SK-N-SH treated with all-trans-retinoic acid at 6 μM for 48 hours (cell line): ENCODE results near the gene TPBGL.

ENCODE experiments used
- ATAC-seq: fragments of 200-7000 bp; cut with Tn5 transposase; 3 replicates; pipeline ENCODE4 v1.9.1; 2020; ENCODE audit warnings: mild to moderate bottlenecking, moderate library complexity
- ARNTL ChIP-seq: fragments of 450-650 bp; formaldehyde crosslinking; IDR thresholded peaks from 2 replicates; pipeline ENCODE4 v1.5.0; 2020; ENCODE audit warnings: low read depth, mild to moderate bottlenecking, moderate library complexity, borderline replicate concordance
- BACH2 ChIP-seq: fragments of 250-450 bp; sonication (Bioruptor Pico); IDR thresholded peaks from 2 replicates; pipeline ENCODE4 v1.9.0; 2021; ENCODE audit warnings: mild to moderate bottlenecking, borderline replicate concordance
- CSDC2 ChIP-seq: fragments of 250-450 bp; sonication (Bioruptor Pico); IDR thresholded peaks from 2 replicates; pipeline ENCODE4 v1.5.0; 2020; ENCODE audit warnings: mild to moderate bottlenecking, moderate library complexity
- ESRRG ChIP-seq: fragments of 250-450 bp; sonication (Bioruptor Pico); IDR thresholded peaks from 2 replicates; pipeline ENCODE4 v1.6.1; 2021; ENCODE audit warnings: mild to moderate bottlenecking
- GLIS3 ChIP-seq: fragments of 250-450 bp; sonication (Bioruptor Pico); IDR thresholded peaks from 2 replicates; pipeline ENCODE4 v1.5.0; 2020; ENCODE audit warnings: mild to moderate bottlenecking, moderate library complexity
- ISL1 ChIP-seq: fragments of 250-450 bp; sonication (Bioruptor Pico); IDR thresholded peaks from 2 replicates; pipeline ENCODE4 v2.1.2; 2022; ENCODE audit warnings: mild to moderate bottlenecking, moderate library complexity
- OSR1 ChIP-seq: fragments of 250-450 bp; sonication (Bioruptor Pico); IDR thresholded peaks from 2 replicates; pipeline ENCODE4 v1.8.0; 2022; ENCODE audit warnings: moderate library complexity, mild to moderate bottlenecking, inconsistent platforms
- PPARA ChIP-seq: fragments of 250-450 bp; sonication (Bioruptor Pico); IDR thresholded peaks from 2 replicates; pipeline ENCODE4 v1.5.0; 2020; ENCODE audit warnings: mild to moderate bottlenecking, borderline replicate concordance
- RARB ChIP-seq: fragments of 250-450 bp; sonication (Bioruptor Pico); IDR thresholded peaks from 2 replicates; pipeline ENCODE4 v1.8.0; 2021; ENCODE audit warnings: mild to moderate bottlenecking, moderate library complexity
- SNAI2 ChIP-seq: fragments of 250-450 bp; sonication (Bioruptor Pico); IDR thresholded peaks from 2 replicates; pipeline ENCODE4 v1.5.0; 2020; ENCODE audit warnings: mild to moderate bottlenecking, moderate library complexity
- TCF4 ChIP-seq: fragments of 250-450 bp; sonication (Bioruptor Pico); IDR thresholded peaks from 2 replicates; pipeline ENCODE4 v1.8.0; 2021; ENCODE audit warnings: mild to moderate bottlenecking, moderate library complexity, borderline replicate concordance
- TOX ChIP-seq: fragments of 250-450 bp; sonication (Bioruptor Pico); IDR thresholded peaks from 2 replicates; pipeline ENCODE4 v1.8.0; 2021; ENCODE audit warnings: mild to moderate bottlenecking, moderate library complexity, borderline replicate concordance
- TSHZ2 ChIP-seq: fragments of 250-450 bp; sonication (Bioruptor Pico); IDR thresholded peaks from 2 replicates; pipeline ENCODE4 v1.5.0; 2020; ENCODE audit warnings: mild to moderate bottlenecking, moderate library complexity
- ZC3H10 ChIP-seq: fragments of 250-450 bp; sonication (Bioruptor Pico); IDR thresholded peaks from 2 replicates; pipeline ENCODE4 v1.5.1; 2021; ENCODE audit warnings: mild to moderate bottlenecking, moderate library complexity
- ZFP30 ChIP-seq: fragments of 450-650 bp; formaldehyde crosslinking; IDR thresholded peaks from 2 replicates; pipeline ENCODE4 v1.5.0; 2022; ENCODE audit warnings: mild to moderate bottlenecking, moderate library complexity
- ZNF565 ChIP-seq: fragments of 450-650 bp; formaldehyde crosslinking; conservative IDR thresholded peaks from 2 replicates; pipeline ENCODE4 v1.5.0; 2020; ENCODE audit warnings: low read depth, mild to moderate bottlenecking, moderate library complexity
- ZNF70 ChIP-seq: fragments of 450-650 bp; formaldehyde crosslinking; IDR thresholded peaks from 2 replicates; pipeline ENCODE4 v1.5.0; 2020; ENCODE audit warnings: mild to moderate bottlenecking, moderate library complexity
- ZNF8 ChIP-seq: fragments of 450-650 bp; formaldehyde crosslinking; IDR thresholded peaks from 2 replicates; pipeline ENCODE4 v1.5.0; 2020; ENCODE audit warnings: mild to moderate bottlenecking, moderate library complexity
- TF ChIP-seq, protein P1 (sequence below): fragments of 250-450 bp; sonication (Bioruptor Pico); IDR thresholded peaks from 2 replicates; pipeline ENCODE4 v1.5.1; 2021; ENCODE audit warnings: mild to moderate bottlenecking, moderate library complexity

TPBGL gene, protein sequence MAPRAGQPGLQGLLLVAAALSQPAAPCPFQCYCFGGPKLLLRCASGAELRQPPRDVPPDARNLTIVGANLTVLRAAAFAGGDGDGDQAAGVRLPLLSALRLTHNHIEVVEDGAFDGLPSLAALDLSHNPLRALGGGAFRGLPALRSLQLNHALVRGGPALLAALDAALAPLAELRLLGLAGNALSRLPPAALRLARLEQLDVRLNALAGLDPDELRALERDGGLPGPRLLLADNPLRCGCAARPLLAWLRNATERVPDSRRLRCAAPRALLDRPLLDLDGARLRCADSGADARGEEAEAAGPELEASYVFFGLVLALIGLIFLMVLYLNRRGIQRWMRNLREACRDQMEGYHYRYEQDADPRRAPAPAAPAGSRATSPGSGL

GRCh38 chr11:75240311-75241035 lies at the start of gene TPBGL:
TPBGL (plus strand) TSS chr11:75240774; CDS start chr11:75241050, 276 bp downstream.
- TF ChIP-seq ZNF70 (CRISPR knock-in tag), result no peak
- TF ChIP-seq ZNF8 (CRISPR knock-in tag), result no peak
- no peak for TF ChIP-seq OSR1 (CRISPR knock-in tag)
- no peak for TF ChIP-seq ESRRG
- no peak for TF ChIP-seq ZNF565 (CRISPR knock-in tag)
- TF ChIP-seq ARNTL, result no peak
- TF ChIP-seq TSHZ2 (CRISPR knock-in tag), result no peak
- TF ChIP-seq GLIS3 (CRISPR knock-in tag), result no peak
- TF ChIP-seq ISL1 (CRISPR knock-in tag), result no peak
- TF ChIP-seq PPARA (CRISPR knock-in tag), result no peak
- no peak for TF ChIP-seq ZC3H10 (CRISPR knock-in tag)
- TF ChIP-seq RARB (CRISPR knock-in tag), result no peak
- no peak for TF ChIP-seq SNAI2 (CRISPR knock-in tag)
- TF ChIP-seq, protein P1, sequence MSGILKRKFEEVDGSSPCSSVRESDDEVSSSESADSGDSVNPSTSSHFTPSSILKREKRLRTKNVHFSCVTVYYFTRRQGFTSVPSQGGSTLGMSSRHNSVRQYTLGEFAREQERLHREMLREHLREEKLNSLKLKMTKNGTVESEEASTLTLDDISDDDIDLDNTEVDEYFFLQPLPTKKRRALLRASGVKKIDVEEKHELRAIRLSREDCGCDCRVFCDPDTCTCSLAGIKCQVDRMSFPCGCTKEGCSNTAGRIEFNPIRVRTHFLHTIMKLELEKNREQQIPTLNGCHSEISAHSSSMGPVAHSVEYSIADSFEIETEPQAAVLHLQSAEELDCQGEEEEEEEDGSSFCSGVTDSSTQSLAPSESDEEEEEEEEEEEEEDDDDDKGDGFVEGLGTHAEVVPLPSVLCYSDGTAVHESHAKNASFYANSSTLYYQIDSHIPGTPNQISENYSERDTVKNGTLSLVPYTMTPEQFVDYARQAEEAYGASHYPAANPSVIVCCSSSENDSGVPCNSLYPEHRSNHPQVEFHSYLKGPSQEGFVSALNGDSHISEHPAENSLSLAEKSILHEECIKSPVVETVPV (CRISPR knock-in tag), result no peak
- ATAC-seq, result no peak

- TF ChIP-seq ZFP30 (CRISPR knock-in tag), result no peak
- TF ChIP-seq PPARA (CRISPR knock-in tag), result no peak
- TF ChIP-seq, protein P1 (CRISPR knock-in tag), result no peak
- TF ChIP-seq GLIS3 (CRISPR knock-in tag), result no peak
- no peak for TF ChIP-seq BACH2
- TF ChIP-seq TOX (CRISPR knock-in tag), result no peak
- no peak for TF ChIP-seq TCF4 (CRISPR knock-in tag)
- no peak for TF ChIP-seq TSHZ2 (CRISPR knock-in tag)
- TF ChIP-seq CSDC2 (CRISPR knock-in tag), result no peak
- TF ChIP-seq ZNF565 (CRISPR knock-in tag), result no peak
- no peak for TF ChIP-seq ARNTL
- TF ChIP-seq OSR1 (CRISPR knock-in tag), result no peak
- TF ChIP-seq ZNF70 (CRISPR knock-in tag), result no peak
- no peak for TF ChIP-seq RARB (CRISPR knock-in tag)
- TF ChIP-seq ZNF8 (CRISPR knock-in tag), result no peak
- ATAC-seq, result no peak
Measured at GRCh38 chr11:75191330-75191717, 49.2 kb upstream of the TPBGL start.

DNA sequence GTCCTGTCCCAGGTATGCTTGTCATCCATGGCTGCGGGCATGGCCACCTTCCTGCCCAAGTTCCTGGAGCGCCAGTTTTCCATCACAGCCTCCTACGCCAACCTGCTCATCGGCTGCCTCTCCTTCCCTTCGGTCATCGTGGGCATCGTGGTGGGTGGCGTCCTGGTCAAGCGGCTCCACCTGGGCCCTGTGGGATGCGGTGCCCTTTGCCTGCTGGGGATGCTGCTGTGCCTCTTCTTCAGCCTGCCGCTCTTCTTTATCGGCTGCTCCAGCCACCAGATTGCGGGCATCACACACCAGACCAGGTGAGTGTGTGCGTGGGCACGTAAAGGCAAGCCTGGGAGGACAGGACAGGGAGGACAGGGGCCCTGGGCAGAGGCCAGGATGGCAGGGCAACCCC lies 47.3 kb upstream of the TPBGL start:
- no peak for ATAC-seq
- no peak for TF ChIP-seq GLIS3 (CRISPR knock-in tag)
- no peak for TF ChIP-seq ISL1 (CRISPR knock-in tag)
- no peak for TF ChIP-seq ZC3H10 (CRISPR knock-in tag)
- no peak for TF ChIP-seq ZNF70 (CRISPR knock-in tag)
- no peak for TF ChIP-seq TCF4 (CRISPR knock-in tag)
- TF ChIP-seq BACH2, result no peak
